ENCODE measurements around the gene OSBPL9. TPM values are rescaled to one million over a fixed set of nuclear protein-coding genes. Genes with fewer than 3 reads are reported as not detected.

The OSBPL9 gene
- total RNA-seq, 2 experiments from 2014 or later, result 51.1 to 56.1 TPM

GRCh38 chr1:51639694-51640093, 22.8 kb downstream of the OSBPL9 start:
- H3K4me1 Mint-ChIP-seq (ENCODE audit: low read depth), result peaks cover 6% of the 10 kb centered on the region
- TF ChIP-seq CTCF (IDR thresholded peaks at IDR 0.05), result no peak
- no peak overlapping the region for H3K27ac Mint-ChIP-seq
- H3K4me3 Mint-ChIP-seq, result no peak overlapping the region
- ChIA-PET POLR2A (no interaction called here), CTCF (no interaction called here)
- H3K27me3 Mint-ChIP-seq, result no peaks in the 10 kb centered on the region
- peaks cover 2% of the 10 kb centered on the region for H3K9me3 Mint-ChIP-seq
- DNase-seq (no peak), ATAC-seq (no peak)
- intact Hi-C loops (cut with micrococcal nuclease), result no loop called here
- peaks cover 6% of the 10 kb centered on the region for H3K36me3 Mint-ChIP-seq (ENCODE audit: low read depth)

- ChIA-PET POLR2A (no interaction called here), CTCF (interaction anchor here (1.2 kb wide), 1 partner anchor 72 kb away, joined by 3 read pairs; no protein-coding TSS in a partner anchor)
- TF ChIP-seq CTCF (IDR thresholded peaks at IDR 0.05), result no peak
Measured at GRCh38 chr1:51641096-51641495, 24.2 kb downstream of the OSBPL9 start.

GRCh38 chr1:51642739-51643142, 25.8 kb downstream of the OSBPL9 start:
- TF ChIP-seq CTCF (IDR thresholded peaks at IDR 0.05), result no peak
- intact Hi-C loops (cut with micrococcal nuclease), result no loop called here
- DNase-seq (no peak), ATAC-seq (no peak)
- H3K27me3 Mint-ChIP-seq, result no peaks in the 10 kb centered on the region
- ChIA-PET POLR2A (interaction anchor here (0.8 kb wide), 1 partner anchor 16 kb away, joined by 3 read pairs; no protein-coding TSS in a partner anchor), CTCF (no interaction called here)
- no peak overlapping the region for H3K4me3 Mint-ChIP-seq
- peaks cover 5% of the 10 kb centered on the region for H3K4me1 Mint-ChIP-seq (ENCODE audit: low read depth)
- no peak overlapping the region for H3K27ac Mint-ChIP-seq
- peaks cover 2% of the 10 kb centered on the region for H3K9me3 Mint-ChIP-seq
- peaks cover 6% of the 10 kb centered on the region for H3K36me3 Mint-ChIP-seq (ENCODE audit: low read depth)

More at GRCh38 chr1:51641096-51641495, 24.2 kb downstream of the OSBPL9 start:
- intact Hi-C loops (cut with micrococcal nuclease), result no loop called here
- Mint-ChIP-seq H3K9me3 (peaks cover 2% of the 10 kb centered on the region), H3K4me3 (no peak overlapping the region), H3K27ac (no peak overlapping the region), H3K4me1 (ENCODE audit: low read depth) (peaks cover 5% of the 10 kb centered on the region), H3K27me3 (no peaks in the 10 kb centered on the region), H3K36me3 (ENCODE audit: low read depth) (peaks cover 6% of the 10 kb centered on the region)
- ATAC-seq (no peak), DNase-seq (no peak)

DNA sequence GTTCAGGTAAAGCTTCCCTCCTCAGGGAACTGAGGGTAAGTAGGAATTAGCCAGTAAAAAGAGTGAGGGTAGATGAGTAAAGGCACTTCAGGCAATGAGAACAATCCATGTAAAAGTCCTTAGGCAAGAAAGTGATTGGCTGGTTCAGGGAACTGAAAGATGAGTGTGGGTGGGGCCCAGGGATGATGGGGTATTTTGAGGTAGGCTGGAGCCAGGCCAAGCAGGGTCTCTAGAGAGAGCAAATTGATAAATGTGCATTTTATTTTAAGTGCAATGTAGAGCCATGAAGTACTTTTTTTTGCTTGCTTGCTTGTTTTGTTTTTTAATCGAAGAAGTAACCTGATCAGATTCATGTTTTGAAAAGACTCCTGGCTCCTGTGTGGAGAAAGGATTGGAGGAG, 26.5 kb downstream of the OSBPL9 start:
- Mint-ChIP-seq H3K4me3 (no peak overlapping the region), H3K27me3 (no peaks in the 10 kb centered on the region), H3K27ac (no peak overlapping the region), H3K9me3 (peaks cover 2% of the 10 kb centered on the region), H3K4me1 (ENCODE audit: low read depth) (peaks cover 5% of the 10 kb centered on the region), H3K36me3 (ENCODE audit: low read depth) (peaks cover 6% of the 10 kb centered on the region)
- ChIA-PET CTCF (no interaction called here), POLR2A (no interaction called here)
- no peak for DNase-seq
- ATAC-seq, result no peak
- intact Hi-C loops (cut with micrococcal nuclease), result no loop called here
- TF ChIP-seq CTCF (IDR thresholded peaks at IDR 0.05), result no peak

DNA sequence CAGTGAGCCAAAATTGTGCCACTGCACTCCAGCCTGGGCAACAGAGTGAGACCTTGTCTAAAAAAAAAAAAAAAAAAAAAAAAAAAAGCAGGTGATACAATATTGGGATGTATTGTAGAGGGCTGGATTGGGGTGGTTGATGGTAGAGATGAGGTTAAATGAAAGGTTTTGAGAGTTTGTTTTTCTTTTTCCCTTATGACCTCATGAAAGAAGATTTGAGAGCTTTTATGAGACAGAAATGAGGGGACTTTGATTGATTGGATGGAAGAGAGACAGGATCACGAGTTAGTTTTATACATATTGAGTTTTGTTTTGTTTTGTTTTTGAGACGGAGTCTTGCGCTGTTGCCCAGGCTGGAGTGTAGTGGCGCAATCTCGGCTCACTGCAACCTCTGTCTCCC, 27.1 kb downstream of the OSBPL9 start:
- H3K4me3 Mint-ChIP-seq, result no peak overlapping the region
- H3K9me3 Mint-ChIP-seq, result peaks cover 2% of the 10 kb centered on the region
- H3K27me3 Mint-ChIP-seq, result no peaks in the 10 kb centered on the region
- H3K4me1 Mint-ChIP-seq (ENCODE audit: low read depth), result peaks cover 5% of the 10 kb centered on the region
- DNase-seq (no peak), ATAC-seq (no peak)
- H3K27ac Mint-ChIP-seq, result no peak overlapping the region
- CTCF ChIA-PET, result no interaction called here
- H3K36me3 Mint-ChIP-seq (ENCODE audit: low read depth), result peaks cover 6% of the 10 kb centered on the region
- POLR2A ChIA-PET, result no interaction called here
- intact Hi-C loops (cut with micrococcal nuclease), result no loop called here
- TF ChIP-seq CTCF (IDR thresholded peaks at IDR 0.05), result no peak

Data from activated CD8-positive, alpha-beta T cell treated with anti-CD3 and anti-CD28 coated beads for 36 hours (primary cell).